ENCODE data around the gene ATP5F1D.
"Not testable (repeated sequence)": the region's sequence is repeated elsewhere in the genome, so short reads cannot be mapped to it uniquely, and the experiment has no call there.

The ATP5F1D gene

GRCh38 chr19:1206864-1207450 is 34.6 kb upstream of the ATP5F1D start:
- ATAC-seq (ENCODE audit: low read depth) (peak; percentile 2; the same call in 2 of the 3 replicates), DNase-seq (ENCODE audit: low spot score) (peak; percentile 64)
- TF ChIP-seq, protein P1, sequence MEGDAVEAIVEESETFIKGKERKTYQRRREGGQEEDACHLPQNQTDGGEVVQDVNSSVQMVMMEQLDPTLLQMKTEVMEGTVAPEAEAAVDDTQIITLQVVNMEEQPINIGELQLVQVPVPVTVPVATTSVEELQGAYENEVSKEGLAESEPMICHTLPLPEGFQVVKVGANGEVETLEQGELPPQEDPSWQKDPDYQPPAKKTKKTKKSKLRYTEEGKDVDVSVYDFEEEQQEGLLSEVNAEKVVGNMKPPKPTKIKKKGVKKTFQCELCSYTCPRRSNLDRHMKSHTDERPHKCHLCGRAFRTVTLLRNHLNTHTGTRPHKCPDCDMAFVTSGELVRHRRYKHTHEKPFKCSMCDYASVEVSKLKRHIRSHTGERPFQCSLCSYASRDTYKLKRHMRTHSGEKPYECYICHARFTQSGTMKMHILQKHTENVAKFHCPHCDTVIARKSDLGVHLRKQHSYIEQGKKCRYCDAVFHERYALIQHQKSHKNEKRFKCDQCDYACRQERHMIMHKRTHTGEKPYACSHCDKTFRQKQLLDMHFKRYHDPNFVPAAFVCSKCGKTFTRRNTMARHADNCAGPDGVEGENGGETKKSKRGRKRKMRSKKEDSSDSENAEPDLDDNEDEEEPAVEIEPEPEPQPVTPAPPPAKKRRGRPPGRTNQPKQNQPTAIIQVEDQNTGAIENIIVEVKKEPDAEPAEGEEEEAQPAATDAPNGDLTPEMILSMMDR (IDR thresholded peaks at IDR 0.05; ENCODE audit: poor library complexity, severe bottlenecking): no peak
- H3K27ac ChIP-seq (ENCODE audit: poor library complexity, severe bottlenecking): peak overlapping the region; percentile 93
- H3K4me1 ChIP-seq (ENCODE audit: insufficient read depth, poor library complexity, severe bottlenecking): peaks cover 30% of the 10 kb centered on the region
- H3K4me3 ChIP-seq (ENCODE audit: severe bottlenecking): peak overlapping the region; percentile 92
- peaks cover 9% of the 10 kb centered on the region for H3K36me3 ChIP-seq (ENCODE audit: low read depth)
- H3K9me3 ChIP-seq (ENCODE audit: severe bottlenecking): no peaks in the 10 kb centered on the region
- no peaks in the 10 kb centered on the region for H3K27me3 ChIP-seq (ENCODE audit: insufficient read depth, poor library complexity, severe bottlenecking)

DNA sequence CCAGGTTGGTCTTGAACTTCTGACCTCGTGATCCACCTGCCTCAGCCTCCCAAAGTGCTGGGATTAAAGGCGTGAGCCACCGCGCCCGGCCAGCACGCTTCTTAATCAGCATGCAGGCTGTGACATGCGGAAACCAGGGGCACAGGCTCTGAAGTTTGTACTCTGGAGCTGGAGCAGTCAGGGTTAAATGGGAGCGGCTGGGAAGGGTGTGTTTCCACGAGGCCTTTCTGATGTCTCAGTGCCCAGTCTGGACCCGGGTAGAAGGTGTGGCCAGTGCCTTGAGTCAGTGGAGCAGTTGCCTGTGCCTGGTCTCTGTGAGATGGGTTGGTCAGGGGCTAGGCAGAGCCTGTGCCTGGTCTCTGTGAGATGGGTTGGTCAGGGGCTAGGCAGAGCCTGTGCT is 32.7 kb upstream of the ATP5F1D start:
- H3K4me3 ChIP-seq (ENCODE audit: severe bottlenecking); H3K27me3 ChIP-seq (ENCODE audit: insufficient read depth, poor library complexity, severe bottlenecking); H3K9me3 ChIP-seq (ENCODE audit: severe bottlenecking): not testable (repeated sequence)
- ATAC-seq (ENCODE audit: low read depth) (peak; percentile 43), DNase-seq (ENCODE audit: low spot score) (peak; percentile 83)
- Histone ChIP-seq H3K4me1 (ENCODE audit: insufficient read depth, poor library complexity, severe bottlenecking) (peaks cover 39% of the 10 kb centered on the region), H3K27ac (ENCODE audit: poor library complexity, severe bottlenecking) (peak overlapping the region; percentile 93), H3K36me3 (ENCODE audit: low read depth) (peaks cover 13% of the 10 kb centered on the region)

DNA sequence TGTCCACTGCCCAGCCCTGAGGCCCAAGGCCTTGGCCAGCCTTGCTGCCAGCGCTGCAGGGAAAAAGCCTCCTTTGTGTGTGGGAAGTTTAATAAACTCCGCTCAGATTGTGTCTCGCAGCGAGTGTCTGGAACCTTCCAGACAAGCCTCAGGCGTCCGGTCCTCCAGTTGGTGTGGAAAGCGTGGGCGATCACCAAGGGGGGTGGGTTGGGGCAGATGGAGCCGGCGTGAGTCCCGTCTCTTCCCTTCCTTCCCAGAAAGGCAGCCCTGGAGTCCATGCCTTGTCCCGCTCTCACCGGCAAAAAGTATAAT is 31.4 kb upstream of the ATP5F1D start:
- no peak overlapping the region for H3K4me3 ChIP-seq (ENCODE audit: severe bottlenecking)
- H3K36me3 ChIP-seq (ENCODE audit: low read depth): peaks cover 13% of the 10 kb centered on the region
- H3K27me3 ChIP-seq (ENCODE audit: insufficient read depth, poor library complexity, severe bottlenecking): no peaks in the 10 kb centered on the region

GRCh38 chr19:1211494-1212234 is 29.9 kb upstream of the ATP5F1D start:
- ATAC-seq (ENCODE audit: low read depth): no peak
- H3K36me3 ChIP-seq (ENCODE audit: low read depth): peaks cover 13% of the 10 kb centered on the region
- TF ChIP-seq, protein P1 (IDR thresholded peaks at IDR 0.05; ENCODE audit: poor library complexity, severe bottlenecking): no peak
- no peak overlapping the region for H3K4me3 ChIP-seq (ENCODE audit: severe bottlenecking)
- DNase-seq (ENCODE audit: low spot score): peak; percentile 64
- no peaks in the 10 kb centered on the region for H3K9me3 ChIP-seq (ENCODE audit: severe bottlenecking)
- H3K27ac ChIP-seq (ENCODE audit: poor library complexity, severe bottlenecking): peak overlapping the region; percentile 93
- no peaks in the 10 kb centered on the region for H3K27me3 ChIP-seq (ENCODE audit: insufficient read depth, poor library complexity, severe bottlenecking)
- peaks cover 67% of the 10 kb centered on the region for H3K4me1 ChIP-seq (ENCODE audit: insufficient read depth, poor library complexity, severe bottlenecking)

More for the DNA sequence above, 31.4 kb upstream of the ATP5F1D start:
- Histone ChIP-seq H3K27ac (ENCODE audit: poor library complexity, severe bottlenecking) (peak overlapping the region; percentile 93), H3K4me1 (ENCODE audit: insufficient read depth, poor library complexity, severe bottlenecking) (peaks cover 53% of the 10 kb centered on the region), H3K9me3 (ENCODE audit: severe bottlenecking) (no peaks in the 10 kb centered on the region)
- ATAC-seq (ENCODE audit: low read depth): no peak
- TF ChIP-seq, protein P1 (IDR thresholded peaks at IDR 0.05; ENCODE audit: poor library complexity, severe bottlenecking): no peak
- peak; percentile 58 for DNase-seq (ENCODE audit: low spot score)

DNA sequence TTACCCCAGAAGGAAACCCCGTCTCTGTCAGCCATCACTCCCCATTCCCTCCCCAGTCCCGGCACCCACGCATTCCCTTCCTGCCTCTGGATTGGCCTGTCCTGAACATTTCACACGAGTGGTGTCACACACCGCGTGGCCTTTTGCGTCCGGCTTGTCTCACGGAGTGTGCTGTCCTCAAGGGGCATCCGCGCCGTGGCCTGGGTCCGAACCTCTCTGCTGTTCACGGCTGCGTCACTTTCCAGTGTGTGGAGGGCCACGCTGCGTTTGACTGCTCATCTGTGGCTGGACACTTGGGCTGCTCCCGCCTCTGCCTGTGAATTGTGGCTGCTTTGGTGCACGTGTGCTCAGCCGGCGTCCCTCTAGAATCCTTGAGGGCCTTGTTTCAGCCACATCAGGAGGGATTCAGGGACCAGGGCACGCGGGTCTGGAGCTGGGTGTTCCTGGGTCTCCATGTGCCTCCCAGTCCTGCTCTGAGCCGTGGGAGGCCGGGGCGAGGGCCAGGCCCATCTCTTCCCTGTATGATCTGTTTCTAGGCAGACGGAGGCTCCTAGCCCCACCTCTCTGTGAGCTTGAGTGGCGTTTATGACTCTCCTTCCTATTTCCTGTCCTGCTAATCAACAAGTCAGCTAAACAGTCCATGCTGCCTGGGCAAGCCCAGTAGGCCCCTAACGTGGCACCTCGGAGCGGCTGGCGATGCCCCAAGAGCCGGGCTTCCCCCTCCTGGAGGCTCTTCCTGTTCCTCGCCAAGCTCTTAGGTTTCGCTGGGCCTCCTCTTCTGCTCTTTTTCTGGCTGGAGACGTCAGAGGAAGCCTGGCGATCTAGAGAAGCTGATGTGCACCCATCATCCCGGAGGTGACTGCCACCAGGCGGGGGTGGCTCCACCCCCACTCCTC is 27.9 kb upstream of the ATP5F1D start:
- Histone ChIP-seq H3K27me3 (ENCODE audit: insufficient read depth, poor library complexity, severe bottlenecking) (no peaks in the 10 kb centered on the region), H3K4me1 (ENCODE audit: insufficient read depth, poor library complexity, severe bottlenecking) (peaks cover 70% of the 10 kb centered on the region), H3K36me3 (ENCODE audit: low read depth) (peaks cover 9% of the 10 kb centered on the region), H3K9me3 (ENCODE audit: severe bottlenecking) (no peaks in the 10 kb centered on the region), H3K4me3 (ENCODE audit: severe bottlenecking) (no peak overlapping the region), H3K27ac (ENCODE audit: poor library complexity, severe bottlenecking) (peak overlapping the region; percentile 93)
- TF ChIP-seq, protein P1 (IDR thresholded peaks at IDR 0.05; ENCODE audit: poor library complexity, severe bottlenecking): no peak
- ATAC-seq (ENCODE audit: low read depth) (peak; percentile 69), DNase-seq (ENCODE audit: low spot score) (peak; percentile 81)
